Loucy (cell line): Measurements from ENCODE around the gene CHI3L1.

Experiments used
- H2AFZ ChIP-seq: fragments of 200-600 bp; sonication (generic); 2 replicates; pipeline ENCODE4 v1.6.0; 2016; ENCODE audit warnings: antibody characterized with exemption, mild to moderate bottlenecking, low read length, moderate library complexity
- H3F3A ChIP-seq: fragments of 200-600 bp; 2 replicates; pipeline ENCODE4 v1.6.0; 2016; ENCODE audit warnings: antibody characterized with exemption, low read depth, mild to moderate bottlenecking
- H3K27me3 ChIP-seq: fragments of 200-600 bp; sonication (generic); 2 replicates; pipeline ENCODE4 v1.6.1; 2014; ENCODE audit warnings: low read length, mild to moderate bottlenecking; ENCODE audit not compliant: insufficient read depth, poor library complexity, severe bottlenecking
- H3K36me3 ChIP-seq: fragments of 200-600 bp; sonication (generic); 2 replicates; pipeline ENCODE4 v1.6.1; 2016; ENCODE audit warnings: low read length; ENCODE audit not compliant: insufficient read depth
- H3K4me1 ChIP-seq: fragments of 200-600 bp; sonication (generic); 2 replicates; pipeline ENCODE4 v1.5.1; 2014; ENCODE audit warnings: low read length, mild to moderate bottlenecking; ENCODE audit not compliant: insufficient read depth, poor library complexity, severe bottlenecking
- H3K4me2 ChIP-seq: fragments of 200-600 bp; sonication (generic); 2 replicates; pipeline ENCODE4 v1.6.0; 2014; ENCODE audit warnings: antibody characterized with exemption, low read length, low read depth, mild to moderate bottlenecking; ENCODE audit not compliant: poor library complexity, severe bottlenecking
- H3K4me3 ChIP-seq: fragments of 200-600 bp; sonication (generic); 2 replicates; pipeline ENCODE4 v1.5.1; 2014; ENCODE audit warnings: low read length, mild to moderate bottlenecking, mixed read lengths; ENCODE audit not compliant: poor library complexity, severe bottlenecking
- H3K79me2 ChIP-seq: fragments of 200-600 bp; sonication (generic); 2 replicates; pipeline ENCODE4 v1.6.1; 2014; ENCODE audit warnings: low read length; ENCODE audit not compliant: insufficient read depth
- H3K9ac ChIP-seq: fragments of 200-600 bp; sonication (generic); 2 replicates; pipeline ENCODE4 v1.6.0; 2014; ENCODE audit warnings: mild to moderate bottlenecking, low read depth, low read length, moderate library complexity; ENCODE audit not compliant: poor library complexity, severe bottlenecking
- H3K9me2 ChIP-seq: fragments of 200-600 bp; sonication (generic); replicated peaks from 2 replicates; pipeline ENCODE4 v1.6.1; 2016; ENCODE audit warnings: low read depth, low read length, mixed read lengths
- H3K9me3 ChIP-seq: fragments of 200-600 bp; sonication (generic); 2 replicates; pipeline ENCODE4 v1.6.1; 2014; ENCODE audit warnings: mild to moderate bottlenecking, antibody characterized with exemption, low read length, low read depth; ENCODE audit not compliant: insufficient read depth
- H4K20me1 ChIP-seq: fragments of 200-600 bp; sonication (generic); 2 replicates; pipeline ENCODE4 v1.6.0; 2014; ENCODE audit warnings: antibody characterized with exemption, low read length, mild to moderate bottlenecking; ENCODE audit not compliant: insufficient read depth, poor library complexity, severe bottlenecking
- EZH2phosphoT487 ChIP-seq: fragments of 200-600 bp; IDR thresholded peaks from 2 replicates; pipeline ENCODE4 v1.6.1; 2018; ENCODE audit warnings: antibody characterized with exemption, mild to moderate bottlenecking, moderate library complexity, borderline replicate concordance
- TF ChIP-seq, protein P1 (sequence below): fragments of 200-600 bp; sonication (generic); conservative IDR thresholded peaks from 2 replicates; pipeline ENCODE4 v1.5.1; 2014; ENCODE audit warnings: mild to moderate bottlenecking, antibody characterized with exemption, low read length

Gene CHI3L1

DNA sequence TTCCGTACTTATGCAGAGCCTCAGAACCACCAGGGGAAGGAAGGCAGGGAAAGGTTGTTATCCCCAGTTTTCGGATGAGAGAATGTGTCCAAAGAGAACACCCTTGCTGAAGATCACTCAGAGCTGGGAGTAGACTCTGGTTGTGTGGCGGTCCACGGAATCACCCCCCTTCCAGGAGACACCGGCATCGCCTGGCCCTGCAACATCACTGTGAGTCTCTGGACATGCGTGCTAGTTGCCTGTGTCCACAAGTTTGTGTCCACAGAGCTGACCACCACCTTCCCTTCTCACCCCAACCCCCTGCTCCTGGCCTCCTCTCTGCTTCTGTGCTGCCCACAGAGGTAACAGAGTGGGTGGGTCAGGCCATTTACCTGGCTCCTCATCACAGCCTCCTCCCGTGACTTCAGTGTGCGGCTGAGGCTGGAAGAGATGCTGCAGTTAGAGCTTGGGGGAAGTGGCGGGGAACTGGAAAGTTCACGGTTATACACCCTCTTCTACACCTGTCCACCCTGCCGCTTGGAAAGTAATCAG lies 18.2 kb downstream of the CHI3L1 start:
- Histone ChIP-seq H4K20me1 (no peaks in the 10 kb centered on the region), H2AFZ (no peak overlapping the region), H3F3A (no peaks in the 10 kb centered on the region), H3K4me3 (no peak overlapping the region), H3K9me3 (no peaks in the 10 kb centered on the region), H3K36me3 (no peaks in the 10 kb centered on the region), H3K9me2 (no peaks in the 10 kb centered on the region), H3K9ac (no peak overlapping the region), H3K79me2 (no peaks in the 10 kb centered on the region), H3K4me1 (peaks cover 14% of the 10 kb centered on the region), H3K27me3 (no peaks in the 10 kb centered on the region), H3K4me2 (no peak overlapping the region)
- TF ChIP-seq EZH2phosphoT487 = no peak
- TF ChIP-seq, protein P1, sequence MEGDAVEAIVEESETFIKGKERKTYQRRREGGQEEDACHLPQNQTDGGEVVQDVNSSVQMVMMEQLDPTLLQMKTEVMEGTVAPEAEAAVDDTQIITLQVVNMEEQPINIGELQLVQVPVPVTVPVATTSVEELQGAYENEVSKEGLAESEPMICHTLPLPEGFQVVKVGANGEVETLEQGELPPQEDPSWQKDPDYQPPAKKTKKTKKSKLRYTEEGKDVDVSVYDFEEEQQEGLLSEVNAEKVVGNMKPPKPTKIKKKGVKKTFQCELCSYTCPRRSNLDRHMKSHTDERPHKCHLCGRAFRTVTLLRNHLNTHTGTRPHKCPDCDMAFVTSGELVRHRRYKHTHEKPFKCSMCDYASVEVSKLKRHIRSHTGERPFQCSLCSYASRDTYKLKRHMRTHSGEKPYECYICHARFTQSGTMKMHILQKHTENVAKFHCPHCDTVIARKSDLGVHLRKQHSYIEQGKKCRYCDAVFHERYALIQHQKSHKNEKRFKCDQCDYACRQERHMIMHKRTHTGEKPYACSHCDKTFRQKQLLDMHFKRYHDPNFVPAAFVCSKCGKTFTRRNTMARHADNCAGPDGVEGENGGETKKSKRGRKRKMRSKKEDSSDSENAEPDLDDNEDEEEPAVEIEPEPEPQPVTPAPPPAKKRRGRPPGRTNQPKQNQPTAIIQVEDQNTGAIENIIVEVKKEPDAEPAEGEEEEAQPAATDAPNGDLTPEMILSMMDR = no peak

DNA sequence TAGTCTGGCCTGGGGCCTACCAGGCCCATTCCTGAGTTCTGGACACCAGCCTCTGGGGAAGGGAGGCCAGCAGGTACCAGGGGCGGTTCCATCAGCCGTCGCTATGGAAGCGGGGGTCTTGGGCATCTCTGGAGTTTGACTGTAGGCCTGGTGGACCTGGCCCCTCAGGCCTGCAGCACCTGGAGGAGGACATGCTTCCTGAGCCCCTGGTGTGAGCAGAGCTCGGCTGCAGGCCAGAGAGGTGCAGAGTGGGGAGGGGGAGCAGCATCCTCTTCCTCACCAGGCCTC lies 18.6 kb downstream of the CHI3L1 start:
- Histone ChIP-seq H3K36me3 (no peaks in the 10 kb centered on the region), H4K20me1 (no peaks in the 10 kb centered on the region), H2AFZ (no peak overlapping the region), H3K4me1 (peaks cover 14% of the 10 kb centered on the region), H3K9ac (no peak overlapping the region), H3F3A (no peaks in the 10 kb centered on the region), H3K9me3 (no peaks in the 10 kb centered on the region), H3K27me3 (no peaks in the 10 kb centered on the region), H3K9me2 (no peaks in the 10 kb centered on the region), H3K79me2 (no peaks in the 10 kb centered on the region), H3K4me3 (no peak overlapping the region), H3K4me2 (no peak overlapping the region)
- TF ChIP-seq, protein P1 = no peak
- no peak for TF ChIP-seq EZH2phosphoT487

DNA sequence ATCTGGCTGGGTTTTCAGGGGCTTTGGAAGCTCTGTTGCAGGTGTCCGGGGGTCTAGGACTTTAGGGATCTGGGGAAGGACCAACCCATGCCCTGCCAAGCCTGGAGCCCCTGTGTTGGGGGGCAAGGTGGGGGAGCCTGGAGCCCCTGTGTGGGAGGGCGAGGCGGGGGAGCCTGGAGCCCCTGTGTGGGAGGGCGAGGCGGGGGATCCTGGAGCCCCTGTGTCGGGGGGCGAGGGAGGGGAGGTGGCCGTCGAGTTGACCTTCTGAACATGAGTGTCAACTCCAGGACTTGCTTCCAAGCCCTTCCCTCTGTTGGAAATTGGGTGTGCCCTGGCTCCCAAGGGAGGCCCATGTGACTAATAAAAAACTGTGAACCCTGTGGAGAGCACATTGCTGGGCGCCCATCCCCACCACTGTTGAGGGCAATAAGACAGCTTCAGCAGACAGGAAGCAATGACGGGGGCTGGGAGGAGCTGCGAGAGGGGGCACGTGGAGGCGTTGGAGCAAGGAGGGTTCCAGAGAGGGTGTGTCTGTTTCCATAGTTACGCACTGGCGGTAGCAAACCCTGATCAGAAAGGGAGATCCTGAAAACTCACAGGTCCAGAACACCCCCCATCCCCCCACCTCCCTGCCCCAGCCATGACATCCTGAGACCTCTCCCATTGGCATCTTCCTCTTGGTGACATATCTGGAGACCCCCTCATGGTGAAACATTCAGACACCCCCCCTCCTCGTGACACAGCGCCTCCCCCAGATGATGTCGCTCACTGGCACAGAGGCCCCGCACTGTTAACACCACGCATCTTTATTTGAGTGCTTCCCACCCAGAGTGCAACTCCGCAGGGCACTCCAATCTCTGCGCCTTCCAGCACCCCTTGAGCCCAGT lies 19.2 kb downstream of the CHI3L1 start:
- no peaks in the 10 kb centered on the region for H3K36me3 ChIP-seq
- no peaks in the 10 kb centered on the region for H3F3A ChIP-seq
- H3K9me2 ChIP-seq = no peaks in the 10 kb centered on the region
- no peak overlapping the region for H3K4me3 ChIP-seq
- no peak overlapping the region for H2AFZ ChIP-seq
- H3K4me1 ChIP-seq = peaks cover 14% of the 10 kb centered on the region
- no peaks in the 10 kb centered on the region for H3K79me2 ChIP-seq
- no peaks in the 10 kb centered on the region for H3K27me3 ChIP-seq
- peak overlapping the region; percentile 5 for H3K9ac ChIP-seq
- no peaks in the 10 kb centered on the region for H3K9me3 ChIP-seq
- TF ChIP-seq, protein P1 = no peak
- no peak for TF ChIP-seq EZH2phosphoT487
- peak overlapping the region; percentile 15 for H3K4me2 ChIP-seq
- no peaks in the 10 kb centered on the region for H4K20me1 ChIP-seq
